ENCODE data around the gene ECEL1. TPM values are rescaled to one million over a fixed set of nuclear protein-coding genes. Genes with fewer than 3 reads are reported as not detected.

ECEL1 gene
- total and polyA plus RNA-seq, 9 of the 15 experiments (the other 6 are each of a cell fraction or from before 2014, with no cell fraction given), result 0.09 TPM; not detected in 8

GRCh38 chr2:232523682-232524597 is 36.3 kb upstream of the ECEL1 start:
- 2% methylated on average over 15 of the region's 75 CpGs for WGBS (ENCODE audit: insufficient coverage, low coverage, missing lambda C conversion rate)
- peak; percentile 59 to 72 (median 62) for DNase-seq (ENCODE audit: extremely low read depth in 1 of 4, low spot score in 3 of 4)
- CTCF ChIA-PET (ENCODE audit: low intra/inter-chr PET ratio), result no interaction called here
- no peak for TF ChIP-seq WHSC1 (IDR thresholded peaks at IDR 0.05; ENCODE audit: low read length)
- TF ChIP-seq ZNF175 (CRISPR knock-in tag; IDR thresholded peaks at IDR 0.05; ENCODE audit: low read depth), result no peak
- TF ChIP-seq ARHGAP35 (IDR thresholded peaks at IDR 0.05; ENCODE audit: partially characterized antibody), result no peak
- TF ChIP-seq RAD21 (CRISPR knock-in tag; conservative IDR thresholded peaks at IDR 0.05 in 1 of 2, IDR thresholded peaks at IDR 0.05 in 1 of 2), result 0 out of 4 replicates have a peak, but pooled peaks of 1 of the 2 experiments have one; percentile 23
- no peak for TF ChIP-seq SOX6 (IDR thresholded peaks at IDR 0.05)
- TF ChIP-seq UBTF (IDR thresholded peaks at IDR 0.05; ENCODE audit: borderline replicate concordance in 1 of 2, low read depth in 2 of 2, low read length in 2 of 2), result peak; percentile 47 to 65; a peak in 1 of 4 replicates
- no peak for TF ChIP-seq ZC3H8 (IDR thresholded peaks at IDR 0.05)
- TF ChIP-seq VEZF1 (CRISPR knock-in tag; IDR thresholded peaks at IDR 0.05), result no peak
- no peak for TF ChIP-seq EGR1 (conservative IDR thresholded peaks at IDR 0.05)
- TF ChIP-seq CTCF (IDR thresholded peaks at IDR 0.05 in 2 of 3, conservative IDR thresholded peaks at IDR 0.05 in 1 of 3; ENCODE audit: insufficient read depth in 2 of 3, low read depth in 1 of 3, low read length in 3 of 3), result peak; percentile 32 to 49 (median 35); a peak in 5 of 6 replicates
- TF ChIP-seq BCOR (IDR thresholded peaks at IDR 0.05), result 0 out of 2 replicates have a peak, but pooled peaks have one; percentile 33
- no peak for TF ChIP-seq IRF2 (CRISPR knock-in tag; IDR thresholded peaks at IDR 0.05)
- TF ChIP-seq TGIF2 (CRISPR knock-in tag; IDR thresholded peaks at IDR 0.05), result no peak
- no peak for TF ChIP-seq SP1 (CRISPR knock-in tag; IDR thresholded peaks at IDR 0.05)
- TF ChIP-seq NCOA1 (IDR thresholded peaks at IDR 0.05; ENCODE audit: low read depth), result no peak

More at GRCh38 chr2:232523682-232524597, 36.3 kb upstream of the ECEL1 start:
- Histone ChIP-seq H3K9me3 (replicated peaks; ENCODE audit: control insufficient read depth, insufficient read depth, low read depth, low read length) (no peaks in the 10 kb centered on the region), H3K4me3 (0 out of 2 replicates have a peak overlapping the region, but pooled peaks have one; percentile 13), H3K4me2 (ENCODE audit: insufficient read depth, low read length) (no peak overlapping the region), H3K4me1 (replicated peaks in 1 of 2; ENCODE audit: control insufficient read depth in 2 of 2, insufficient read depth in 2 of 2, low read length in 2 of 2) (peaks cover 0 to 27% of the 10 kb centered on the region in 2 experiments; a peak in 2 of 5 replicates), H4K20me1 (replicated peaks; ENCODE audit: control insufficient read depth, insufficient read depth, low read length) (no peaks in the 10 kb centered on the region), H3K9ac (ENCODE audit: insufficient read depth in 1 of 2, low read depth in 2 of 2, low read length in 2 of 2) (no peak overlapping the region), H3K27me3 (ENCODE audit: control insufficient read depth in 2 of 2, insufficient read depth in 2 of 2, low read length in 2 of 2) (peaks cover 0 to 53% of the 10 kb centered on the region in 2 experiments; a peak in 3 of 5 replicates), H3K27ac (ENCODE audit: extremely low read depth, low read depth, low read length) (no peak overlapping the region), H2AFZ (ENCODE audit: low read depth, low read length) (no peak overlapping the region), H3K36me3 (ENCODE audit: control insufficient read depth, insufficient read depth, low read length) (no peaks in the 10 kb centered on the region), H3K9me1 (ENCODE audit: control insufficient read depth, insufficient read depth, low read length) (no peaks in the 10 kb centered on the region), H3K79me2 (ENCODE audit: control insufficient read depth, insufficient read depth, low read length) (no peaks in the 10 kb centered on the region)
- POLR2A ChIA-PET, result interaction anchor here (0.7 kb wide), 2 partner anchors 26 to 282 kb away, joined by 3 to 5 read pairs; partner anchors contain the start of genes EIF4E2 and TIGD1
- ATAC-seq (peak; percentile 89), FAIRE-seq (peak; percentile 23)
- intact Hi-C loops (cut with micrococcal nuclease) (loop anchor here (5.0 kb wide), 3 partner anchors 77 to 287 kb away; no protein-coding TSS in a partner anchor), in situ Hi-C loops (cut with MboI) (no loop called here)
- BruUV-seq (replicated peaks), result no TSS peak
